Retina (tissue), 1 donor: ENCODE results near the gene BECN2.

Experiments used
- DNase-seq: peaks from one replicate; pipeline ENCODE4 v3.0.0-alpha.2; 2016

Gene BECN2, protein sequence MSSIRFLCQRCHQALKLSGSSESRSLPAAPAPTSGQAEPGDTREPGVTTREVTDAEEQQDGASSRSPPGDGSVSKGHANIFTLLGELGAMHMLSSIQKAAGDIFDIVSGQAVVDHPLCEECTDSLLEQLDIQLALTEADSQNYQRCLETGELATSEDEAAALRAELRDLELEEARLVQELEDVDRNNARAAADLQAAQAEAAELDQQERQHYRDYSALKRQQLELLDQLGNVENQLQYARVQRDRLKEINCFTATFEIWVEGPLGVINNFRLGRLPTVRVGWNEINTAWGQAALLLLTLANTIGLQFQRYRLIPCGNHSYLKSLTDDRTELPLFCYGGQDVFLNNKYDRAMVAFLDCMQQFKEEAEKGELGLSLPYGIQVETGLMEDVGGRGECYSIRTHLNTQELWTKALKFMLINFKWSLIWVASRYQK

DNA sequence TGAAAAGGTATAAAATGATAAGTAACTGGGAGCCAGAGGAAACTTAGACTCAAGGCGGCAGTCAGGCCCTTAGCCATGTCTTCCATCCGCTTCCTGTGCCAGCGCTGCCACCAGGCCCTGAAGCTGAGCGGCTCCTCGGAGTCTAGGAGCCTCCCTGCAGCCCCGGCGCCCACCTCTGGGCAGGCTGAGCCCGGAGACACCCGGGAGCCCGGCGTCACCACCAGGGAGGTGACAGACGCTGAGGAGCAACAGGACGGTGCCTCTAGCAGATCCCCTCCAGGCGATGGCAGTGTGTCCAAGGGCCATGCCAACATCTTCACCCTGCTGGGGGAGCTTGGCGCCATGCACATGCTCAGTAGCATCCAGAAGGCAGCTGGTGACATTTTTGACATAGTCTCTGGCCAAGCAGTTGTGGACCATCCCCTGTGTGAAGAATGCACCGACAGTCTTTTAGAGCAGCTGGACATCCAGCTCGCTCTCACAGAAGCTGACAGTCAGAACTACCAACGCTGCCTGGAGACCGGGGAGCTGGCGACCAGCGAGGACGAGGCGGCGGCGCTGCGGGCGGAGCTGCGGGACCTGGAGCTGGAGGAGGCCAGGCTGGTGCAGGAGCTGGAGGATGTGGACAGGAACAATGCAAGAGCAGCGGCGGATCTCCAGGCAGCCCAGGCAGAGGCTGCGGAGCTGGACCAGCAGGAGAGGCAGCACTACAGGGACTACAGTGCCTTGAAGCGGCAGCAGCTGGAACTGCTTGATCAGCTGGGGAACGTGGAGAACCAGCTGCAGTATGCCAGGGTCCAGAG, at the start of gene BECN2:
Gene BECN2 (plus strand): TSS at position 76 of the 803 bp plus-strand sequence. CDS start 0 bp downstream, at position 76.
- no peak for DNase-seq

DNA sequence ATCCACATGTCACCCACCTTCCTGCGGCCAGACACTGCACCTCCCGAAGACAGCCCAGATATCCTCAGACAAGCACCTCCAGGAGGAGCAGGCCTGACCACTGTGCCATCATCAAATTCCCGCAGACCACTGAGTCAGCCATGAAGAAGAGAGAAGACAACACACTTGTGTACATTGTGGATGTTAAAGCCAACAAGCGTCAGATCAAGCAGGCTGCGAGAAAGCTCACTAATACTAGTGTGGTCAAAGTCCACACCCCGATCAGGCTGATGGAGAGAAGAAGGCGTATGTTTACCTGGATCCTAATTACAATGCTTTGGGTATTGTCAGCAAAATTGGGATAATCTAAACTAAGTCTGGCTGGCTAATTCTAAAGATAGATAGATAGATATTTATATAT, 41.4 kb upstream of the BECN2 start:
- no peak for DNase-seq

DNA sequence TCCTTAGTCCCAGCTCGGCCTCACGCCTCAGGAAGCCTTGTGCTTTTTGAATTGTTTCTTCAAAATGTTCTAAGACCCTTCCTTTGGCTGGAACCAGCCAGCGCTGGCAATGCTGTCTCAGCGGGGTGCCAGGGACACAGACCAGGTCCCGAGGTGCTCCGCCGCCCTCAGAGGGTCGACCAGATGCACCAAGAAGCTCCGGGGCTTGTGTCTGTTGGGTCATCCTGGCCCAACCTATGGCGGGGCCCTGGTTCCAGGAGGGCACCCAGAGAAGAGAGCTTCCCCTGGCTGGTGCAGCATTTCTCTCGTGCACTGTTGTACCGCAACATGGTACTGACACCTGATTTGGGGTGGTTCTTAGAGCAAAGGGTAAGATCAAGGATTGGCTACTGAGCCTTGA, 40.1 kb upstream of the BECN2 start:
- DNase-seq, result no peak

DNA sequence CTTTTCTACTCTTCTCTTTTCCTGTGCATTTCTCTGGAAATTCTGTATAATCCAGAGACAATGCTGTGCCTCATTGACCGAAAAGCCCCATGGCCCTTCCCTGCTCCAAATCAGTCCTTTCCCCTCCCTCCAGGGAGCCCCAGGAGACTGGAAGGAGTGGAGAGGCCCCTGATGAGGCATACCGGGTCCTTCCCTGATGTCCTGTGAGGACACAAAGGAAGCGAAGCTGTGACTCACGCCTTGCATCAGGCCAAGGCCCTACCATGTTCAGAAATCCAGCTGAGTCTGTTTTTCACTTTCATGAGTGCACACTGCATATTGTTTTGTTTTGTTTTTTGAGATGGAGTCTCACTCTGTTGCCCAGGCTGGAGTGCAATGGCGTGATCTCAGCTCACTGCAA, 38.7 kb upstream of the BECN2 start:
- peak; percentile 5 for DNase-seq

DNA sequence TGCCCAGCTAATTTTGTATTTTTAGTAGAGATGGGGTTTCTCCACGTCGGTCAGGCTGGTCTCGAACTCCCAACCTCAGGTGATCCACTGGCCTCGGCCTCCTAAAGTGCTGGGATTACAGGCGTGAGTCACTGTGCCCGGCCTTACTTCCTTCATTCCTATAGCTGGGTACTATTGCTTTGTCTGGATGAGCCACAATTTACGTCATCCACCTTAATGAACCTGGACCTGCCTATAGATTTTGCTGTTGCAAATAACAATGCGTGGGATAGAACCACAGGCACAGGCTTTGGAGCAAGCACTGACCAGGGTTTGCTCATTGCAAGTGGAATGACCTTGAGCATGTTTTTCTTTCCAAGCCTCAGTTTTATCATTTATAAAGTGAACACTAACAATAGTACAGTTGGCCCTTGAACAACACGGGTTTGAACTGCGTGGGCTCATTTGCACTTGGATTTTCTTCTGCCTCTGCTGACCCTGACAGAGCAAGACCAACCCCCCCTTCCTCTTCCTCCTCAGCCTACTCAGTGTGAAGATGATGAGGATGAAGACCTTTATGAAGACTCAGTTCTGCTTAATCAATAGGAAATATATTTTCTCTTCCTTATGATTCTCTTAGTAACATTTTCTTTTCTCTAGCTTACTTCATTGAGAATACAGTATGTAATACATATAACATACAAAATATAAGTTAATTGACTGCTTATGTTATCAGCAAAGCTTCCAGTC, 33.3 kb upstream of the BECN2 start:
- no peak for DNase-seq

DNA sequence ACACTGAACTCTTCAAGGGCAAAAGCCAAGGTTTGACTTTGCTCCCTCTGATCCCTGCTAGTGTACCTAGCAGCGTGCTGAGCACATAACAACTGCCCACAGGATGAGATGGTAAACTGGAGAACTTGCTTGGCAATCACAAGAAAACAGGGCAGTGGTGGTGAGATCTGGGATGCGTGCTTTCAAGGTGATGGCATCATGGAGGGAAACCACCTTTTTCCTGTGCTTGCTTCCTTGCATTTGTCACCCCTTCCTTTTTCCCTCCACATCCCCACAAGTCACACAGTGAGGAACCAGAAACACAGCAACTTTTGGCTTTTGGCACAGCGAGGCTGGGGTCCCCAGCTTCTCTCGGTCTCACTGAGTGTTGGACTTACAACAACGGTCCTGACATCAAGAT, 31.4 kb upstream of the BECN2 start:
- DNase-seq, result no peak

DNA sequence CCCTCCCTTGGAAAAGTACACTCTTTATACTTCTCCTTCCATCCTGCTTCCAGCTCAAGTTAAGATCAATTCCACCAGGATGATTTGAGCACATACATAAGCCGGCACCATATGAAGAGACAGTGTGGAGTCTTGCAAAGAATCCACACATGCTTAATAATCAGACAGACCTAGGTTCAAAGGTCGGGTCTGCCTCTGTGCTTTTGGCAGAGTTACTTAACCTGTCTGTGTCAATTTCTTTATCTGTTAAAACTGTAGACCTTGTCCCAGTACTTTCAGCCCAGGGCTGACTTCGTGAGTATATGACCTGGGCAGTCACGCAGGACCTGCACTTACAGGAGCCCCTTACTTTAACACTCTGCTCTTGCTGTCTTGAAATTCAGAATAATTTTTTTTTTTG, 30.2 kb upstream of the BECN2 start:
- no peak for DNase-seq

DNA sequence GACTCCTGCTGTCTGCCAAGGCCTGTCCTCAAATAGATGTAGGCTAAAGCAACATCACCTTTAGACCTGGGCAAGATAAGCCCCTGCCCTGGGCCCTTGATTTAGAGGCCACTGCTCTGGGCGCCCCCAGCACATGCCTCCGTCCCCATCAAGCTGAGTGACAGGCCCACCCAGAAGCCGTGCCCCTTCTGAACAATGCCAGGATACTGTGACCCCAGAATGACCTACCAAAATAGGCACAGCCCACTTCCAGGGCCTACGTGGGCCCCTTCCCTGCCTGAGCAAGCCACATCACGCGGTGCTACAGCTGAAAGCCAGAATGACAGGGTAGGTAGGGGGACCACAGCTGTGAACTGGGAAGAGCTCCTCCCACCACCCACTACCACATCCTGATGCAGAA, 24.7 kb upstream of the BECN2 start:
- peak; percentile 74 for DNase-seq

DNA sequence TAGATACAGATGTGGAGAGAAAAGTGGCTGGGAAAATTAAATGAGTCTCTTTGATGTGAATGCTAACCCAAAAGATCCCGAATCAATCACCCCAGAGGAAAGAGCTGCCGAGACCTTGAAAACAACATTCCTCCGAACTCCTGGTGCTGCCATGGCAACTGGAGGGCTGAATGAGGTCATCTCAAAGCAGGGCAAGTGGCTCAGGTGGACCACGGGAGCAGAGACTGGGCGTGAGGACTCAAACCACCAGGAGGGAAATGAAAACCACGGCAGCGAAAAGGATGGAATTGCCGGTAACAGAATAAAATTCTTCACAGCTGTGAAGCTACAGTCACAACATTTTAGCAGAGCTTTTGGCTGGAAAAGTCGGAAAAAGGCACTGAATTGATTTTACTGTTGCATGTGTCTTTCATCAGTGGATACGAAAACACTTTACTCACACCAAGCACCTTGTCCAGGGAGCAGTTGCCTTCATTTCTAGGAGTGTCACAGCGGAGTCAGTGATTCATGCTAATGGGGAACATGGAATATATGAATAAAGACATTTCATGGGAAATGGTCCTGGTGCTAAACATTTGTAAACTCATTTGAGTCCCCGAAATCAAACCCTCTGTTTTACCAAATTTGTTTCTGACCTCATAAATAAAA, 23.2 kb upstream of the BECN2 start:
- peak; percentile 71 for DNase-seq

DNA sequence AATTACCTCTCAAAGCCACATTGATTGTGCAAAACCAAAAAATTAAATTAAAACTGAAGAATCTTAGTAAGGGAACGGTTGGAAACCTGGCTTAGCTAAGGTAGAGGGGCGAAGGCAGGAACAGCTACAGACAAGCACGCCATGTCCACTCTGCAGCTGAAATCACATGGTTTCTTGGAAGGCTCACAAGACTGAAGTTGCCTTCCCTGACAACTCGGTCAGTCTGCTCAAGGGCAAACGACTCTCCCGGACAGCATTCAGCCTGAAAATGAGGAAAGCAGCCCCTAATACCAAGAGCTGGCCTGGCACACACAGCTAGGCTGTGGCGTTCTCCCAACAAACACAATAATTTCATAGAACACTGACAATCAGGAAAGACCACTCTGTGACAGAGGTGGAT, 22.7 kb upstream of the BECN2 start:
- DNase-seq, result peak; percentile 15

DNA sequence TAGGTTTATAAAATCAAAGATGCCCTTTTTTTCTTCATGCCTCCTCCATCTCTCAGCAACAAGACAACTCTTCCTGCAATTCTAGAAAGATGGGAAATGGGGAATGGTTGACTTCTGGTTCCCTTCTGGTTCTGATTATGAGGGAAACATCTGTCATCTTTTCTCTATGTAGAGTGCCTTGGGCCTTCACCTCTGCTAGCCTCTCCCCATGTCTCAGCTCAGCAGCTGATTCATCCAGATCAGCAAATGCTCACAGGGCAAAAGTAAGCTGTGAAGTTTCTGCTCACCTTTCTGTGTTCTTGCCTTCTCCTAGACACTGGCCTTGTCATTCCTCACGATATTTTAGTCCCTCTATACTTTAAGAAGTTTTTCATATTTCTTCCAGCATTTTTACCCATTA, 17.8 kb upstream of the BECN2 start:
- no peak for DNase-seq

DNA sequence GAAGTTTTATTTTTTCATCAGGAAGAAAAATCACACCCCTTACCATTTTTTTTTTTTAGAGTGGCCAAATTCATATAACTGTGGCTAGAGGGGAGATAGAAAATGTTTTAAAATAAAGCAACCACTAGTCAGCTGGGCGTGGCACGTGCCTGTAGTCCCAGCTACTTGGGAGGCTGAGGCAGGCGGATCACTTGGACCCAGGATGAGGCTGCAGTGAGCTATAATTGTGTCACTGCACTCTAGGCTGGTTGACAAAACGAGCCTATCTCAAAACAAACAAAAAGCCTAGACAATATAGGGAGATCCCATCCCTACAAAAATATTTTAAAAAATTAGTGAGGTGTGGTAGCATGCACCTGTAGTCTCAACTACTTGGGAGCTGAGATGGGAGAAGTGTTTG, 14.8 kb upstream of the BECN2 start:
- DNase-seq, result no peak

DNA sequence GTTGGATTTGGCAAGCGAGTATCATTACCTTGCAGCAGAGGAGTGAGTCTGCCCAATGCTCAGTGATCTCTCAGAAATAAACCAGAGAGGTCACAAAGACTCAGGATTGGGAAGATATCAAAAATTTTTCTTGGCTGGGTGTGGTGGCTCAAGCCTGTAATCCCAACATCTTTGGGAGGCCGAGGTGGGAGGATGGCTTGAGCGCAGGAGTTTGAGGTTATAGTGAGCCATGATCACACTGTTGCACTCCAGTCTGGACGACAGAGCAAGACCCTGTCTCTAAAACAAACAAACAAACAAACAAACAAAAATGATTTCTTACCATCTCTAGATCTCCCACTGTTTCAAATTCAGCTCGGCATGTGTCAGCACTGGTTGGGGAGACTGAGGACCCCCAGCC, 13.3 kb upstream of the BECN2 start:
- DNase-seq, result no peak

DNA sequence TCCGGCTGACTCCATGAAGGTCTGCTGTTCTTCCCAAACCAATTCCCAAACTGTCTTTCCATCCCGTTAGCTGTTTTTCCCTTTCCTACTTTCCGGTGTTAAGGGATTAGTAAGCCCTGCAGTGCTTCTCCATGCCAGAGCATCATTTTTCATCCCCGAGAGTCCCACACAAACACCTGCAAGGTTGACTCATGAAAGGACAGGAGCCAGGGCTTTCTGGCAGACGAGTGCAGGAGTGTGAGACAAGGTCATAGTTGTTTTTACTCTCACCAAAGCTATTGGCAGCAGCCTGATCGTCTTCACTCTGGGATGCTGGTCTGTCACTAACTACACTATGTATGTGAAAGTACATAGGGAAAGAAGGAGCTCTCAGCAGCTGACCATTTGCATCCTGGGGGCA, 10.2 kb upstream of the BECN2 start:
- no peak for DNase-seq

DNA sequence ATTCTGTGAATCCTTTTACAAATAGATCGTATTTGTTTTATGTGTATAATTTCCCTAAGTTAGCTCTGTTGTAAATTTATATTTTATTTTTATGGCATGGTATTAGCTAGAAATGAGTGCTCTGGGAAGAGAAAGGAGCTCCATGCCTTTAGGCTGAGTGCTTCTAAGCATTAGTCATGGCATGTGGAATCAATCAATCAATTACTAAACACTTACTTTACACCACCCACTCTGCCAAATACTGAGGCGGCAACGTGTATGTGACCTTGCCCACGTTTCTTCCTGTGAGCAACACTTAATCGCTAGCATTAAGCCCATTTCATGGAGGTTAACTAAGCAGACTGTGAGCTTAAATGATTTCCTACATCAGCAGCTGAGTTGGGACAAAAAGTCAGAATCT, 7.2 kb upstream of the BECN2 start:
- no peak for DNase-seq

DNA sequence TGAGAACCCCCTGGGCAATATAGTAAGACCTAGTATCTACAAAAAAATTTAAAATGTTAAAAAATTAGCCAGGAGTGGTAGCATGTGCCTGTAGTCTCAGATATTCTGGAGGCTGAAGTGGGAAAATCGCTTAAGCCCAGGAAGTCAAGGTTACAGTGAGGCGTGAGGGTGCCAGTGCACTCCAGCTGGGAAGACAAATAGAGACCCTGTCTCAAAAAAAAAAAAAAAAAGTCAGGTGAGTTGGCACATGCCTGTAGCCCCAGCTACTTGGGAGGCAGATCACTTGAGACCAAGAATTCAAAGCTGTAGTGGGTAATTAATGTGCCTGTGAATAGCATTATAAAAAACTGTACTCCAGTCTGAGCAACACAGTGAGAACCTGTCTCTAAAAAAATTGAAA, 4.6 kb downstream of the BECN2 start:
- no peak for DNase-seq

DNA sequence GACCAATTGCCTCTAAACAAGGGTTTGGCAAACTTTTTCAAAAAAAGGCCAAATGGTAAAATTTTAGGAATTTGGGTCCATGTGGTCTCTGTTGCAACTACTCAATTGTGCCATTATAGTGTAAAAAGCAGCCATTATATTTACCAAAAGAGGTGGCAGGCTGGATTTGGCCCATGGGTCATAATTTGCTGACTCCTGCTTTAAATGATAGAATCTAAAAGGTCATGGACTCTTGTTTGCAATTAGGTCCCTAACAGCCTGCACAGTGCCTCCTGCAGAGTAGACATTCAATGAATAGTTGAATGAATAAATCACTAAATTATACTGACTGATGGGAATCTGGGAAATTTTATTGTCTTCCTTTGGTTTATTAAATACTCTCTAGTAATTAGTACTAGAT, 6.2 kb downstream of the BECN2 start:
- DNase-seq, result no peak

DNA sequence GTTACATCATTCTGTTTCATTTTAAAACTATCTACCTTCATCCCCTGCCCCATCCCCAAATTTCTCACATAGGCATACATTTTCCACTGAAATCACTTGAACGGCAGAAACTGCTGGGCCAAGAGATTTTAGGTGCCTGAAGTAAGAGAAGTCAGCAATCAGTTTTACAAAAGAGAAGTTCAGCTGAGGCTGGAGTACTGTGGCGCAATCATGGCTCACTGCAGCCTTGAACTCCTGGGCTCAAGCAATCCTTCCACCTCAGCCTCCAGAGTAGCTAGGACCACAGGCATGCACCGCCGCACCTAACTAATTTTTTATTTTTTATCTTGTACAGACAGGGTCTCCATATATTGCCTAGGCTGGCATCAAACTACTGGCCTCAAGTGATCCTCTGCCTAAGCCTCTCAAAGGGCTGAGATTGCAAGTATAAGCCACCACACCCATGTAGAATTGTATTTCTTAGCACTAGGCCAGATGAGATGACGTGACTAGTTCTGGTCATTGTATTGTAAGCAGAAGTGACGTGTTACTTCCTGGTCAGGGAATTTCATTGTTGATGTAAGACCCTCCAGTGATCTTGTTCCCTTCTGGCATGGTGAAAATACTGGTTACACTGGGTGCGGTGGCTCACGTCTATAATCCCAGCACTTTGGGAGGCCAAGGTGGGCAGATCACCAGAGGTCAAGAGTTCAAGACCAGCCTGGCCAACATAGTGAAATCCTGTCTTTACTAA, 7.1 kb downstream of the BECN2 start:
- DNase-seq, result no peak

DNA sequence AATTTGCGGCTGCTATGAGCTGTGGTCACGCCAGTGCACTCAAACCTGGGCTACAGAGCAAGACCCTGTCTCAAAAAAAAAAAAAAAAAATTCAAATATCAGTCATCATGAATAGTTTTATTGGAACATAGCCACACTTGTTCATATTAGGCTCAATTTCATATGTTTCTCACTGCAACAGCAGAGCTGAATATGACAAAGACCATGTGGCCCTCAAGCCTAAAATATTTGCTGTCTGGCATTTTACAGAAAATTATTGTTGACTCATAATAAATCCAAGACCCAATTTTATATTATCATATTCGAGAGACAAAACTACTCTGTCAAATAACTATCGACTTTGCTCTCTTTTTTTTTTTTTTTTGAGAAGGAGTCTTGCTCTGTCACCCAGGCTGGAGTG, 11.0 kb downstream of the BECN2 start:
- no peak for DNase-seq

DNA sequence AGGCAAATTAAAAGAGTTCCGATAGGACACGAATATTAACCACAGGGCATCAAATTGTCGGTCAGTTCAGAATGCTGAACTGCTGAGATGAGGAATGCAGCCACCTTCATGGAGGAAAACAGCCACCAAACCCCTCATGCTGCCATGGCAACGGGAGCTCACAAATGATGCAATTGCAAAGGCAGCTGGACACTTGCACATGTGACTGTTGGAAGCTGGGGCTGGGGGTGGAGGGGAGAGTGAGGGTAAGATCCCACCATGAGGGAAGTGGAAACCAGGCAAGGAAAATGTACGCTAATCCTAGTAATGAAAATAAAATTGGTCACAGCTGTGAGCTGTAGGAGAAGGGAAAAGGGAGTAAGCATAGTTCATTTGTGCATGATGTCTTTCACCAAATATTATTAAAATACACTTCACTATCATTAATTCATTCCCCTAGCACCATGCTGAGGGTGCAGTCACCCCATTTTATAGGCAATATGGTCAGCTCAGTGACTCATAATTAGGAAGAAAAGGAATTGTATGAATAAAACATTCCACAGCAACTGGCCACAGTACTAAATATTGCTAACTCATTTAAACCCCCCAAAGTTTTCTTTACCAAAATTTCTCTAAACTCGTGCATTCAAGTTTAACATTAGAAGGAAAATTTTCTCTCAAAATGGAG, 15.3 kb downstream of the BECN2 start:
- DNase-seq, result peak; percentile 68

DNA sequence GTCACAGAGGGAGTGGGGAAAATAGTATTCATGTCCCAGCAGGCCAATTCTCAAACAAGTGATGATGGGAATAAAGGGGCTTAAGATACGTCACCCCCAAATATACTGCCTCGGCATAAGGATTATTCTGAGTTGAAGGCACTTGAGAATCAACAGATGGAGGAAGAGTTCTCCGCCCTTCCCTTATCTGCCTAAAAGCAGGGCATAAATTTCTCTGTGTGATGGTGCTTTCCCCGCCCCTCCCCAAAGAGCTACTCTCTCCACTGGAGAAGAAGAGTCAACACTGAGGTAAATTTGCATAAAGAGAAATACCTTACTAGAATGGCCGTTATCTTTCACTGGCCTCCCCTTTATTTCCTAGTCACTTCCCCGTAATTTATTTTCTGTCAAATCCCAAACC, 18.7 kb downstream of the BECN2 start:
- no peak for DNase-seq

DNA sequence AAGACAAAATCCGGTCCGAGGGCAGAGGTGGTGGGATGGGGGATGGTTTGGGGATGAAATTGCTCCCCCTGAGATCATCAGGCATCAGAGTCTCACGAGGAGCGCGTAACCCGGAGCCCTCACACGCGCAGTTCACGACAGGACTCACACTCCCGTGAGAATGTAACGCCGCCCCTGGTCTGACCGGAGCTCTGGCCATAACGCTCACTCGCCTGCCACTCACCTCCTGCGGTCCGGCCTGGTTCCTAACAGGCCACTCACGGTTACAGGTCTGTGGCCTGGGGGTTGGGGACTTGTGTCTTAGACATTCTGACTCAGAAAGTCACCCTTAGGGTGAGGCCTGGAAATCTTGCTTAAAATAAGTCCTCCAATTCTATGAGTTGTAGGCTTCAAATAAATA, 21.5 kb downstream of the BECN2 start:
- no peak for DNase-seq
